Measurements from ENCODE around the gene ZNF446.

GRCh38 chr19:58453743-58454142, 22.4 kb upstream of the ZNF446 start:
- no peak for TF ChIP-seq CTCF (IDR thresholded peaks at IDR 0.05)
- TF ChIP-seq EZH2 (IDR thresholded peaks at IDR 0.05; ENCODE audit: borderline replicate concordance, insufficient read depth, low read depth, low read length, poor library complexity, severe bottlenecking): no peak
